ENCODE data around the gene SEL1L.
"Not testable (repeated sequence)": the region's sequence is repeated elsewhere in the genome, so short reads cannot be mapped to it uniquely, and the experiment has no call there.

SEL1L gene

GRCh38 chr14:81523616-81524015 lies 10.0 kb downstream of the SEL1L start:
- DNase-seq: peak; percentile 45

- no peak for DNase-seq
Measured at GRCh38 chr14:81523016-81523415, 10.6 kb downstream of the SEL1L start.

GRCh38 chr14:81521356-81521755 lies 12.3 kb downstream of the SEL1L start:
- peak; percentile 6 for DNase-seq

- peak; percentile 61 for DNase-seq
Measured at GRCh38 chr14:81519200-81520011, 14.2 kb downstream of the SEL1L start.

GRCh38 chr14:81517798-81518398 lies 15.8 kb downstream of the SEL1L start:
- DNase-seq: no peak

GRCh38 chr14:81516986-81517797 lies 16.5 kb downstream of the SEL1L start:
- no peak for DNase-seq

- not testable (repeated sequence) for DNase-seq
Measured at GRCh38 chr14:81515927-81516326, 17.7 kb downstream of the SEL1L start.

- not testable (repeated sequence) for DNase-seq
Measured at GRCh38 chr14:81512826-81513225, 20.8 kb downstream of the SEL1L start.

- no peak for DNase-seq
Measured at GRCh38 chr14:81511111-81511904, 22.3 kb downstream of the SEL1L start.

- no peak for DNase-seq
Measured at GRCh38 chr14:81509838-81510452, 23.7 kb downstream of the SEL1L start.

GRCh38 chr14:81509321-81509720 lies 24.3 kb downstream of the SEL1L start:
- no peak for DNase-seq

- no peak for DNase-seq
Measured at GRCh38 chr14:81506487-81506886, 27.2 kb downstream of the SEL1L start.

GRCh38 chr14:81504864-81505263 lies 28.8 kb downstream of the SEL1L start:
- DNase-seq: no peak

- no peak for DNase-seq
Measured at GRCh38 chr14:81485781-81486180, 47.9 kb downstream of the SEL1L start.

GRCh38 chr14:81485372-81485771 lies 48.3 kb downstream of the SEL1L start:
- peak; percentile 49 for DNase-seq

GRCh38 chr14:81484120-81484519 lies 49.5 kb downstream of the SEL1L start:
- DNase-seq: no peak

- DNase-seq: no peak
Measured at GRCh38 chr14:81480741-81481140, 52.9 kb downstream of the SEL1L start.

GRCh38 chr14:81478446-81478845 lies 55.2 kb downstream of the SEL1L start:
- no peak for DNase-seq

- DNase-seq: no peak
Measured at GRCh38 chr14:81476816-81477215, 56.8 kb downstream of the SEL1L start.

- no peak for DNase-seq
Measured at GRCh38 chr14:81474685-81475324, 58.8 kb downstream of the SEL1L start.

GRCh38 chr14:81474148-81474492 lies 59.5 kb downstream of the SEL1L start:
- DNase-seq: peak; percentile 66
